Fibroblast of peridontal ligament (primary cell): ENCODE results near the gene HSD3B7.

Experiments used
- DNase-seq: peaks from one replicate; pipeline ENCODE4 v3.0.0-alpha.2; 2010; ENCODE audit errors: extremely low read depth

HSD3B7 gene

DNA sequence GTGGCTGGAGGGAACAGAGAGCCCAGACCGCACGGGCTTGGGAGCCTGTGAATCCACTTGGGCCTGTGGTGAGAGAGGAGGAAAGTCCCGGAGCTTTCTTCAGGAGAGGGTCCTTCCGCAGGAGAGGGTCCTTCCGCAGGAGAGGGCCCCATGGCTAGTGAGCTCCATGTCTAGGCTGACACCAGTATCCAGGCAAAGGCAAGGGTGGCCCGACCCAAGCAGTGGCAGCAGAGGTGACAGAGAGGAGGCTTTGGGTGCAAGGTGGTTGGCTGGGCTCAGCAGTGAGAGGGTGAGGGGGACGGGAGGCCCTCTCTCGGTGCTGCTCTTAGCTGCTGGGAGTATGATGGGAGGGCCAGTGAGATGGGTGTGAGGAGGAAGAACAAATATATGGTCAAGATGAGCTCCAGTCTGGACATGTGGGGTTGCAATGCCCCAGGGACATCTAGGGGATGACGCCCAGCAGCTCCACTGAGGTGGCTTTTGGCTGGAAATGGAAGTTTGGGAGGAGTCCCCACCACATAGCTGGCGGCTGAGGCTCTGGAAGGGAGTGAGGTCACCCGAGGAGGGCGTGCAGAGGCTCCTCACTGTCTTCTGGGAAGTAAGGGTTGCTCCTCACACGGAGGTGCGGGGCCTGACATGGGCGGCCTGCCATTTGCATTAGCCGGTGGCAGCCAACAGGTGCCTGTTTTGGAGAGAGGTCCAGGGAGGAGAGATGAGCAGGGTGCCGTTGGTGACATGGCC lies 2.3 kb upstream of the HSD3B7 start:
- peak; percentile 49 for DNase-seq

DNA sequence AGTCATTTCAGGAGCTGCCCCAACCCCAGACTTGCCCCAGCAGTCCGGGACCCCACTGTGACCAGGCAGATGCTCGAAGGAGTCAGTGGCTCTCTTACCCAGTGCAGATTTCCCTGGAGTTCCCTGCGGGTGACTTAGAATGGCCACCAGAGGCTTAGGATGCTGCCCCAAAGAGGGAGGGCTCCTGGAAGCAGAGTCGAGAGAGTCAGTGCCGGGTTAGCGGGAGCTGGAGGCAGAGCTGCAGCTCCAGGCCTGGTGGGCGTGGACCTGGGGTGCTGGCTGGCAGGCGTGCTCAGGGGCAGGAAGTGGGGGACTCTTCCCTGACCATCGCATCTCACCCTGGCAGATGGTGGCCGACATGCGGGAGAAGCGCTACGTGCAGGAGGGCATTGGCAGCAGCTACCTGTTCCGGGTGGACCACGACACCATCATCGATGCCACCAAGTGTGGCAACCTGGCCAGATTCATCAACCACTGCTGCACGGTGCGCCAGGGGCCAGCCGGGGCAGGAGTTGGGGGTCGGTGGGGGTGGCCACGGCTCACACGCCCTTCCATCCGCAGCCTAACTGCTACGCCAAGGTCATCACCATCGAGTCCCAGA lies 1.6 kb upstream of the HSD3B7 start:
- DNase-seq: no peak

DNA sequence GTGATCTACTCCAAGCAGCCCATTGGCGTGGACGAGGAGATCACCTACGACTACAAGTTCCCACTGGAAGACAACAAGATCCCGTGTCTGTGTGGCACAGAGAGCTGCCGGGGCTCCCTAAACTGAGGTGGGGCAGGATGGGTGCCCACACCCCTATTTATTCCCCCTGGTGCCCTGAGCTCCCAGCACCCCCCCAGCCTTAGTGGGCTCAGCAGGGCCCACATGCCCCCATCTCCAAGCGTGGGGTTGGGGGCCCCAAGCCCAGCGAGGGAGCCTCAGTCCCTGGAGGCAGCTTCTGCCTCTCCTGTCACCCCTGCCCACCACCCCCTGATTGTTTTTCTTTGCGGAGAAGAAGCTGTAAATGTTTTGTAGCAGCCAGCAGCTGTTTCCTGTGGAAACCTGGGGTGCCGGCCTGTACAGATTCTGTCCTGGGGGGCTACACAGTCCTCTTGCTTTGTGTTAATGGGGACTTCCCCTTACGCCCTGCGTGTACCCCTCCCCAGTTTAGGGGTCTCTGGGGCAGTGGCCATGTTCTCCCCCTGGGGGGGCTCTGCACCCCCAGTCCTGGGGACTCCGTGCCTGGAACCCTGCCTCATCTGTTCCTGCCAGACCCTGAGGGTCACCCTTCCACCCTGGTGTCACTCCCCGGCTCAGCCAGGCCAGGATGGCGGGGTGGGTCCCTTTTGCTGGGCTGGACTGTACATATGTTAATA lies 953 bp upstream of the HSD3B7 start:
- DNase-seq: no peak

DNA sequence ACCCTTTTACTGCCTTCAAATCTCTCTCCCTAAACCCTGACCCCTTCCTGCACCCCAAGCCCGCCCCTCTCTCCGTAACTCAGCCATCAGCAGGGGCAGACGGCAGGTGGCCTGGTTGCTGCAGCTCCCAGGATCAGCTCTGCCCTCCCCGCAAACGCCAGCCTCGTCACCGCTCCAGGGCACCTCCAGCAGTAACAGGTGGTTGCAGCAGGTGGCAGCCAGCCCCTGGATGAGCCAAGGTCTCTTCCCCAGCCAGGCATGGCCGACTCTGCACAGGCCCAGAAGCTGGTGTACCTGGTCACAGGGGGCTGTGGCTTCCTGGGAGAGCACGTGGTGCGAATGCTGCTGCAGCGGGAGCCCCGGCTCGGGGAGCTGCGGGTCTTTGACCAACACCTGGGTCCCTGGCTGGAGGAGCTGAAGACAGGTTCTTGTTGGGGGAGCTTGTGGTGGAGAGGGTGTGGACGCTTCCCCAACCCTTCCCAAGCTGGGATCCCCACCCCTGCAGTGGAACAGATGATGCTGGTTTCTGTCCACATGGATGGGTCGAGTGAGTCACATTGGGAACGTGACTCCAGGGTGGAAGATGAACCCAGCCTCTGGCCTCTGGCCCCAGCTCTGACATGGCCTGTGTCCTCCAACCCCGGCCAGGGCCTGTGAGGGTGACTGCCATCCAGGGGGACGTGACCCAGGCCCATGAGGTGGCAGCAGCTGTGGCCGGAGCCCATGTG lies 558 bp downstream of the HSD3B7 start:
- DNase-seq: no peak

DNA sequence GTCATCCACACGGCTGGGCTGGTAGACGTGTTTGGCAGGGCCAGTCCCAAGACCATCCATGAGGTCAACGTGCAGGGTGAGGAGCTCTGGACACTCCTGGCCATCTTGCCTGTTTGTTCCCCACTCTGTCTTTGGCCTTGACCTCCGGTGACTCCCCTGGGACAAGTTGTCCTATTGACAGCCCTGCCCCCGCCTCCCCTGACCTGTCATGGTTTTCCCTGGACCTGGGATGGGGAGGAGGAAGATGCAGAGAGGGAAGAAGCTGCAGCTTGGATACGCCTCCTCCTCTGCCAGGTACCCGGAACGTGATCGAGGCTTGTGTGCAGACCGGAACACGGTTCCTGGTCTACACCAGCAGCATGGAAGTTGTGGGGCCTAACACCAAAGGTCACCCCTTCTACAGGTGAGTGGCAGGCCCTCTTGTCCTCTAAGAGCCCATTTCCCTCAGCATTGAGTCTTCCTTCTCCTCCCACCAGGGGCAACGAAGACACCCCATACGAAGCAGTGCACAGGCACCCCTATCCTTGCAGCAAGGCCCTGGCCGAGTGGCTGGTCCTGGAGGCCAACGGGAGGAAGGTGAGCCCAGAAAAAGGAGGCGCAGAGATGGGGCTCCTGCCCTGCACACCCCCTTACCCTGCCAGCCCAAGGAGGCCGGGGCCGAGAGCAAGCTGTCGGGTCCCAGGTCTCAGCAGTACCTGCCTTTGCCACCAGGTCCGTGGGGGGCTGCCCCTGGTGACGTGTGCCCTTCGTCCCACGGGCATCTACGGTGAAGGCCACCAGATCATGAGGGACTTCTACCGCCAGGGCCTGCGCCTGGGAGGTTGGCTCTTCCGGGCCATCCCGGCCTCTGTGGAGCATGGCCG lies 1.4 kb downstream of the HSD3B7 start:
- DNase-seq: no peak

DNA sequence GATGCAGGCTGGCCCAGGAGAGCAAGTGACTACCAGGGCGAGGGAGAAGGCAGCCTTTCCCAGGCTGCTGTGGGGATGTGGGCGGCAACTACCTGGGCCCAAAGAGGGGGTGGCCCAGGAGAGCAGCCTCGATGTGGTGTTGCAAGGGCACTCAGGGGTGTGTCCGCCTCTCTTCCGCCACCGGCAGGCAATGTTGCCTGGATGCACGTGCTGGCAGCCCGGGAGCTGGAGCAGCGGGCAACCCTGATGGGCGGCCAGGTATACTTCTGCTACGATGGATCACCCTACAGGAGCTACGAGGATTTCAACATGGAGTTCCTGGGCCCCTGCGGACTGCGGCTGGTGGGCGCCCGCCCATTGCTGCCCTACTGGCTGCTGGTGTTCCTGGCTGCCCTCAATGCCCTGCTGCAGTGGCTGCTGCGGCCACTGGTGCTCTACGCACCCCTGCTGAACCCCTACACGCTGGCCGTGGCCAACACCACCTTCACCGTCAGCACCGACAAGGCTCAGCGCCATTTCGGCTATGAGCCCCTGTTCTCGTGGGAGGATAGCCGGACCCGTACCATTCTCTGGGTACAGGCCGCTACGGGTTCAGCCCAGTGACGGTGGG lies 2.7 kb downstream of the HSD3B7 start:
- DNase-seq: no peak

DNA sequence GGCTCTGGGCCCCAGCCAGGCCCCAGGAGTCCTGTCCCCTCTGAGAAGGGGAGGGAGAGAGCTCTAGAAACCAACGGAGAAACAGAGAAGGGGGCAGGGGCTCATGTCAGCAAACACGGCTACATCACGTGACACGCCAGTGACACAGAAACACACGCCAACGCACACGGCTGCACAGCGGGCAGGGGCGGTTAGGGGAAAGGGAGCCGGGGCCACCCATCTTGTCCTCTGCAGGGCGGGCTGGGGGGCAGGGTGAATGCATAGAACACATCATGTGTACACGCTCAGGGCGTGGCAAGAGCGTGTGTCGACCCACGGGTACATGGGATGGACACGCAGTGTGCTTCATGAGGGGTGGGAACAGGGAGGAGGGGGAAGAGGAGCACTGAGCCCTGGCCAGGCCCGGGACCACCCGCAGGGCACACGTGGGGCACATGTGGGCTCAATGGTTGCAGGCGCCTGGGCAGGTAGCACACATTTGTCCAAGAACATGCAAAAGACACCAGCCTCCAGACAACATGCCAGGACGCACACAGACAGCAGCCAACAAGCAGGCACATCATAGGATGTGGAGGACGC lies 4.6 kb downstream of the HSD3B7 start:
- no peak for DNase-seq

DNA sequence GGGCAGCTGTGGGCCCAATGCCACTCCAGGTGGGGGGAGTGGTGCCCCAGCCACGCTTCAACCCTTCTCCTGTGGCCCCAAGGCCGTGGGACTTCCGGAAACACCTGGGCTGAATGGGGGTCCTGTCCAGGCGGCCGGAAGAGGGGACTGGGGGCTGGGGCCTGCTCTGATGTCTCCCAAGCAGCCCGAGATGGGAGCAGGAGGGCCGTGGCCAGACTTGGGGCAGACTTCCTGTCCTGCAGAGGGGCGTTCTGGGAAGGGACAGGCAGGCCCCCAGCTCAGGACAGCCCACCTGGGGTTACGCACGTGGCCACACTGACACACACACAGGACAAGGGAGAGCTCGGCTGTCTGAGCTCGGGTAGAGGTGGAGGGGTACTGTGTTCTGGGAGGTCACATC lies 5.1 kb downstream of the HSD3B7 start:
- no peak for DNase-seq

DNA sequence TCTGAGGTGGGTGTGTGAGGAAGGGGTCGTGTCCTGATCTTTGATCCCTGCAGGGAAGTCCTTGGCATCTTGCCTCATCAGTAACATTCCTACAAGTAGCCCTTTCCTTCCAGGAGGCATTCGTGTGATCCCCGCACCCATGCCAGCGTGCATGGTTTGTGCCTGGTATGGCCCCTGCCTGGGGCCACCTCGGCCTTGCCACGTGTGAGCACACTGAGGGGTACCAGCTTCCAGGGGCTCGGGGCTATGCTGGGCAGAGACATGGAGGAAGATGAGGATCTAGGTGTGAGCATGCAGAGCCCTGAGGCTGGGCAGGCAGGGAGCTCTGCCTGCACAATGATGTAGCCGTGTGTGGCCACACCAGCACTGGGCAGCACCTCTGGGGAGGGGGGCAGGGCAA lies 6.0 kb downstream of the HSD3B7 start:
- no peak for DNase-seq

DNA sequence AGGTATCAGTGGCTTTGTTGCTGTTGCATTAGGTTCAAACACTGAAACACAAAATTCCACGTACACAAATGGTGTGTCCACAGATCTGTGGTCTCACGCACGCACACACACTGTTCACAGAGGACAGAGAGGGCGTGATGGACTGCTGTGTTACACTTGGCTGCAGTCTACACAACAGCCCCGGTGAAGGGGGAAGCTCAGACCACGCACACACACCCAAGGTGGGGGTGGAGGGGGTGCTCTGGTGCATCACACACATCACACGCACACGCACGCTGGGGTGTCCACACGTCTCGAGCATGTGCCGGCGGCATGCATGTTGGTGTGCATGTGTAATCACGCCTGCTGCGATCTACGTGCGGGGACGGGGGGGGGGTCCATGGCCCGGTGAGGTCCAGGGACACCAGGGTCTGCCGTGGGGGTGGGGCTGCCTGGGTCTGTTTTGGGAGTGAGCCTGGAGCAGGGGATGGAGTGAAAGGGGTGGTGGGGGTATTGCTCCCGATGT lies 7.3 kb downstream of the HSD3B7 start:
- no peak for DNase-seq

DNA sequence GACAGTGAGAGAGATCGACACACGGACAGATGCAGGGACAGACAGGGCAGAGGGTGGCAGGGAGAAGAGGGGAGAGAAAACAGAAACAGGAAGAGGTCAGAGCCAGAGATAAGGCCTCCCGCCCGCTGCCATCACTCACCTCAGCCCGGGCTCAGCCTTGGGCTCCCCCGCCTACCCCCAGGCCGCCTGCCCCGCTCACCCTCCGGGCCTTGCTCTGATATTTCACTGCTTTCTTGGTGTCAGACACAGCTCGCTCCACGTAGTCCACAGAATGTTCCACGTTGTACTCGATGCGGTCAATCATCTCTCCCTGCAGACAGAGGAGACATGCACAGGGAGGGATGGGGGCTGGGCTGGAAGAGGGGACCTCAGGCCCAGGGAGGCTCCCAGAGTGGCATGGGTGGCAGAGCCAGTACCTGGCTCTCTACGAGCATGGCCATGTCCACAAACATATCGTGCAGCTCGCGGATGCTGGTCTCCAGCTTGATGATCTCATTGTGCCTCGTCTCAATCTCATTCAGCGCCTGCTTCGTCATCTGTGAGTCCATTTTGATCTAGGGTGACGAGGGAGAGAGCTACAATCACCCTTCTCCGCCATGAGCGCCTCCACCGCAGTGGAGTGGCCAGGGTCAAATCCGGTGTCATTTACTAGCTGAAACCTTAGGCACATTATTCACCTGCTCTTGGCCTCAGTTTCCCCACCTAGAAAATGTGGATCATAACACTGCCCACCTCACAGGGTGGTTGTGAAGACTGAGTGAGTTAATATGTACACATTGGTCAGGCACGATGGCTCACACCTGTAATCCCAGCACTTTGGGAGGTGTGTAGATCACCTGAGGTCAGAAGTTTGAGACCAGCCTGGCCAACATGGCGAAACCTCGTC lies 8.2 kb downstream of the HSD3B7 start:
- no peak for DNase-seq

DNA sequence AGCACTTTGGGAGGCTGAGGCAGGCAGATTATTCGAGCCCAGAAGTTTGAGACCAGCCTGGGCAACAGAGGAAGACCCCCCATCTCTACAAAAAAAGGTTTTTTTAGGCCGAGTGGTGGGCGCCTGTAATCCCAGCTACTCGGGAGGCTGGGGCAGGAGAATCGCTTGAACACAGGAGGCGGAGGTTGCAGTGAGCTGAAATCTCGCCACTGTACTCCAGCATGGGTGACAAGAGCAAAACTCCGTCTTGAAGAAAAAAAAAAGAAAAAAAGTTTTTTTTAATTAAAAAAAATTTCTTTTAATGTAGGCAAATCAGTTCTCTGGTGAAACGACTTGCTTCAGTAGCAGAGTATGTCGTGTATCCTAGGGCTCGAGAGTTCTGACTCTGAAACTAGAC lies 10.9 kb downstream of the HSD3B7 start:
- no peak for DNase-seq

DNA sequence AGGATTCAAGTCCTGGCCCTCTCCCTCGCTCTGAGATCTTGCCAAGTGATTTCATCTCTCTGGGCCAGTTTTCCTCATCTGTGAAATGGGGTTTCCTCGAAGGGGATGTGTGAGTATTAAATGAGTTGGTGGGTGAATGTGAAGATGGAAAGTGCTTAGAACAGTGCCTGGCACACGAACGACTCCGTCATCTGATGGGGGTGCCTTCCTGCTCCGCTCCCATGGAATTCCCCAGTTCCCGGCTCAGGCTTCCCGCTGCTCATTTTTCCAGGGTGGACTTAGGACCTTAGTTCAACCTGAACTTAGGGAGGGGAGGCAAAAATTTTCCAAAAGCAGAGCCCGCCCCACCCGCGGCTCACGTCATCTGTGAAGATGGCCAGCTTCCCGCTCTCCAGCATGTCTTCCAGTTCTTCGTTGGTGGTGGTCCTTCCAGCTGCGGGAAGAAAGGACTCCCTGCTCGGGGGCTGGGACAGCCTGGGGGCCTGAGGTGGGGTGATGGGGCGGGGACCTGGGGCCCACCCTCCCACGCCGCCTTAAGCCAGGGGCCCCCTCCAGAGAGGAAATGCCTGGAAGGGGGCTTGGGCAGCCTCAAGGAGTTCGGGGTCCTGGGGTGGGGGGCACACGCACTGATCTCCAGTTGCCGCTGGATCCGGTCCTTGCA lies 11.4 kb downstream of the HSD3B7 start:
- DNase-seq: no peak

DNA sequence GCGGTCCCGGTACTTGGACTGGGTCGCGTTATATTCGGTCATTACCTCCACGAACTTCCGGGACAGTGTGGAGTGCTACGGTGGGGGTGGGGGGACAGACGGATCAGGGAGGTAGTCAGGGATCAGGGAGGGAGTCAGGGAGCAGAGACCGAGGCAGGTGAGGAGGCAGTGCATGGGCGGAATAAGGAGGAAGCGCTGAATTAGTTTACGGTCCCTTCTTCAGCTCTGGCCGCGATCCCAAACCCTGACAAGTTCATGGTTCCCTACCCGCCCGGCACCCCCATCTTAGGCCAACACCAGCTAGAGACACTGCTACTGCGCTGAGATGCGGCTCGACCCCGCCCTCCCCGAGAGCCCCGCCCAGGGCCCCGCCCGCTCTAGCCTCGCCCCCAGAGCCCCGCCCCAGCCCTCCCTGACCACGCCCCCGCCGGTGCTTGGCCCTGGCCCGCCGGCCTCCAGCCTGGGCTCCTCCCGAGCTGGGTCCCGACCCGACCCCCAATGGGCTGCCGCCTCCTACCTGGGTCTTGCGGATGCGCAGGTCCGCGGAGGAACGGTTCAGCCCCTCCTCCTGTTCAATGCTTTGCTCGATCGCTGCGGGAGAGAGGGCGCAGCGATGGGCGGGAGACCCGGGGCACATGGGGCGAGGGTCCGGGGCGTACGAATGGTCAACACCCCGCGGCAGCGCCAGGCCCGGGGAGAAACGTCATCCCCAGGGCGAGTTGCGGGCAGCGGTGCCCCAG lies 12.1 kb downstream of the HSD3B7 start:
- peak; percentile 36 for DNase-seq

DNA sequence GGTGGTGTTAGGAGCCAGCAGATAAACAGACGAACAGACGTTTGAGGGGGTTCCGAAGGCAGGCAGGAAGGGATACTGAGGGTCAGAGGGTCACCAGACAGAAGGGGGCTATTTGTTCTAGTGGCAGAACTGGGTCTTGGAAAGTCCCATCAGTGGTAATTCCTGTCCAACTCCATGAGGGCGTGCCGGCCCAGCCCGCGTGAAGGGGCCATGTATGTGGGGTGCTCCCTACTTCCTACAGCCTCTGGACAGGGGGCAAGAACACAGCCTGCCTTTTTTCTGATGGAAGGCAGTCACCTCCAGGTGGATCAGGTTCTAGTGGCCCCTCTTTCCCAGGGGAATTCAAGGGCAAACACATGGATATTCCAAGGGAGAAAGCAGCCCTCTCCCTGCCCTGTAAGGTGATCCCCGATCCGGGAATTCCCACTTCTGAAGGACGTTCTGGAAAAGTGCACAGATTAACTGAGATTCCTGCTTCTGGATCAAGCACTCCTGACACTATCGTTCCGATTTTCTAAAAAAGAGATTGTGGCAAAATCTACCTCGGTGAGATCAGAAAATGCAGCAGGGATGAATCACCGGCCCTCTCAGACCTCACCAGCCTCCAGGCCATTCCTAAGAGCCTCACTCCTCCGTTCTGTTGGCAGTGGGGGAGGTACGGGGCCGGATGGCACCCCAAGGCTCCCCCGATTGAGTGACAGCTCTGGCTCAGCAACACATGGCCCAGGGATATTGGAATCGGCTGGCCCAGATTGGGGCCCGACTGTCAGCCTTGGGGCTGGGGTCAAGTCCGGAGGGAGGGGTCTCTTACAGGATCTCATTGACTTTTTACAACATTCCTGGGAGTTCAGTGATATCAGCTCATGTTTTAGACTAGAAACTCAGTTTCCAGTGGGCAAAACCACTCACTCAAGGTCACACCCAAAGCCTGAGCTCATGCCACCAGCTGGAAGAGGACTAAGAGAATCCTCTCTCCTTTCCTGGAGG lies 13.0 kb downstream of the HSD3B7 start:
- peak; percentile 81 for DNase-seq

DNA sequence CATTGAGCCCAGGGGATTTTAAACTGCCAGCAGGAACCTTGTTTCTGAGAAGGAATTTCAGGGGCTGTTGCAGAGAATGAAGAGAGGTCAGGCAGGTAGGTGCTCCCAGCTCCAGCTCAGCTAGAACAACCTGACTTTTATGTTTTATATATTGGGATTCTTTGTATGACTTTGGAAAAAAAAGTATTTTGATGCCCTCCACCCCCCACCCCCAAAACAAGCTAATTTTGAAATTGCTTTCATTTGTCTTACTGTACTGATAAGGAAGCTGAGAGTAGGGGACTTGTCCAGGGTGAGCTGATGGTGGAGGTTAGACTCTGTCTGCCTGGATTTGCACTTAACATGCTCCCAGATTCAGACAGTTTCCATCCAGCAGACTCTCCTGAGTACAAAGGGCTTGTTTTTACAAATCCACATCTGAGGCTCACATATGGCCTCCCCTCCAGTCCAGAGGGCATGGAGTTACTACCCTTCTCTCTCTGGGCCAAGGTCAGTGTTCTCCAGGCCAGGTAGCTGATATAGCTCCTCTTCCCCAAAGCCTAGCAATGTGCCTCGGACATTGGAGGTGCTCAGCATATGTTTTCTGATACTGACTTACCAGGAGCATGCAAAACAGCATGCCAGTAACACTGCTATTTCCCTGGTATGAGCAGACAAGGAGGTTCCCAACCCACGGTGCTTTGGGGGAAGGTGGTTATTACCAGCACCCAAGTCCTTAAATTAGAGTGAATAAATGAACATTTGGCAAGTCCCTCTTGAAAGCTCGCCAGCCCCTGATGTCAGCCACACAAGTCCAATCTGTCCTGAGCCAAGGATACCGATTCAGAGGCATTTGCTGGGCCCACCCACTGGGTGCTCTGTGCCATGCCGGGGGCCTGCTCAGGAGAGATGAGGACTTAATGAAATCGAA lies 14.1 kb downstream of the HSD3B7 start:
- DNase-seq: peak; percentile 27
